Lung (tissue), 12 donors: Measurements from ENCODE around the gene ANKRD42. TPM values are rescaled to one million over a fixed set of nuclear protein-coding genes. Genes with fewer than 3 reads are reported as not detected.
A peak's percentile ranks its signal among the peaks of the same experiment; 100 is the strongest.

ENCODE experiments used
- ATAC-seq: fragments of 200-7000 bp; cut with Tn5 transposase; one replicate; pipeline ENCODE4 v1.9.1; 2020; ENCODE audit warnings: moderate number of reproducible peaks; ENCODE audit not compliant: insufficient read depth, low FRiP score
- DNase-seq, 3 donors: peaks; one replicate each; pipeline ENCODE4 v3.0.0-alpha.2; 2013 to 2017
- H3K27ac ChIP-seq, 2 donors: one replicate each; pipeline ENCODE4 v1.5.1; 2013; ENCODE audit warnings: mild to moderate bottlenecking in 2 of 2, moderate library complexity in 2 of 2, control low read depth in 1 of 2, inconsistent platforms in 1 of 2, low read depth in 1 of 2, low read length in 1 of 2
- H3K27me3 ChIP-seq, 3 donors: one replicate each; pipeline ENCODE4 v1.5.1; 2013; ENCODE audit warnings: low read length in 2 of 3; ENCODE audit not compliant: control insufficient read depth in 3 of 3, insufficient read depth in 3 of 3
- H3K36me3 ChIP-seq, 4 donors: one replicate each; pipeline ENCODE4 v1.5.1; 2013; ENCODE audit warnings: low read length in 4 of 4, mild to moderate bottlenecking in 1 of 4, moderate library complexity in 1 of 4; ENCODE audit not compliant: control insufficient read depth in 4 of 4, insufficient read depth in 4 of 4
- H3K4me1 ChIP-seq, 5 donors: one replicate each; pipeline ENCODE4 v1.5.1; 2013; ENCODE audit warnings: low read length in 5 of 5, mild to moderate bottlenecking in 2 of 5, moderate library complexity in 1 of 5; ENCODE audit not compliant: control insufficient read depth in 5 of 5, insufficient read depth in 5 of 5
- H3K4me3 ChIP-seq: one replicate; pipeline ENCODE4 v1.5.1; 2013; ENCODE audit warnings: mild to moderate bottlenecking, control low read depth, moderate library complexity
- H3K9ac ChIP-seq, 2 donors: one replicate each; pipeline ENCODE4 v1.5.1; 2013; ENCODE audit warnings: low read length in 2 of 2, control low read depth in 1 of 2; ENCODE audit not compliant: insufficient read depth in 1 of 2
- H3K9me3 ChIP-seq, 4 donors: one replicate each; pipeline ENCODE4 v1.5.1; 2013; ENCODE audit warnings: low read length in 3 of 4, mild to moderate bottlenecking in 1 of 4, moderate library complexity in 1 of 4; ENCODE audit not compliant: control insufficient read depth in 4 of 4, insufficient read depth in 3 of 4
- WGBS, 2 donors: extraction: QIAGEN DNeasy Blood & Tissue Kit; methylation state at CpG; one replicate each; pipeline ENCODE4 v1.1.7; 2013; 5-methylcytosine and 5-hydroxymethylcytosine counted together
- polyA plus RNA-seq, 2 donors: library from polyadenylated mRNA; stranded (reverse); fragments of 200-250 nt; gene quantifications; one replicate each; pipeline ENCODE4 v1.2.1, GENCODE V29; 2013
- total RNA-seq, 2 donors: library from RNA; depleted of rRNA in 1 of 2; stranded (reverse); fragments of >200 nt in 1 of 2; gene quantifications; one replicate each; pipeline ENCODE4 v1.2.1, GENCODE V29; 2014 to 2021
- TF ChIP-seq, protein P1 (sequence below): IDR thresholded peaks from 2 replicates; pipeline ENCODE4 v1.5.1; 2012; ENCODE audit warnings: mild to moderate bottlenecking; ENCODE audit errors: control extremely low read depth, extremely low read depth
- donor health status: control.
- donor health status: control.
- donor health status: Bipolar disorder and iron deficiency.
- donor health status: healthy.
- donor health status: DM: yes; HTN: yes; CAD: no.

ANKRD42 gene
- total and polyA plus RNA-seq, 4 donors, result 7.5 to 20.3 (median 12.5) TPM

DNA sequence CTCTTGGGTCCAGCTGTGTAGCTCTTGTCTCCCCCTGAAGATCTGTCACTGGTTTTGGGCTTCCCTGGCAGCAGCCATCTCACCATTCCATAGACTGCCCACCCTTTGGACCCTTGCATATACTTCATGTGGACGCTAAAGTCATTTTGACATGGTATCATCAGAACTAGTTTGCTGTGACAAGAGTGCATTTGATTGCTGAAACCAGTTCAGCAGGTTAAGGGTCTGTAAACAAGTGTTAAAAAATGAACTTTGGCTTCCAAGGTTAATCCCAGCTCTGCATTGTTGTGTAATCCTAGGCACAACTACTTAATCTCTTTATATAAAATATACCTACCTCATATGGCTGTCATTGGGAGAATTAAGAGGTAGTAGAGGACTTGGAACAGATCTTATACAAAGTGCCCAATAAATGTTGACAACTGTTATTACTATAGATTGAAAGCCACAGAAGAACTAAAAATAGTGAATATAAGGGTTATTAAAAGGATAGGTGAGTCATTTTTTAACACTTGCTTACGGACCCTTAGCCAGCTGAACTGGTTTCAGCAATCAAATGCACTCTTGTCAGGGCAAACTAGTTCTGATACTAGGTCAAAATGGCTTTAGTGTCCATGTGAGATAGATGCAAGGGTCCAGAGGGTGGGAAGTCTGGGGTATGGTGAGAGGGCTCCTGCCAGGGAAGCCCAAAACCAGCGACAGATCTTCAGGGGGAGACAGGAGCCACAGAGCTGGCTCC is 63.3 kb downstream of the ANKRD42 start:
- TF ChIP-seq, protein P1, sequence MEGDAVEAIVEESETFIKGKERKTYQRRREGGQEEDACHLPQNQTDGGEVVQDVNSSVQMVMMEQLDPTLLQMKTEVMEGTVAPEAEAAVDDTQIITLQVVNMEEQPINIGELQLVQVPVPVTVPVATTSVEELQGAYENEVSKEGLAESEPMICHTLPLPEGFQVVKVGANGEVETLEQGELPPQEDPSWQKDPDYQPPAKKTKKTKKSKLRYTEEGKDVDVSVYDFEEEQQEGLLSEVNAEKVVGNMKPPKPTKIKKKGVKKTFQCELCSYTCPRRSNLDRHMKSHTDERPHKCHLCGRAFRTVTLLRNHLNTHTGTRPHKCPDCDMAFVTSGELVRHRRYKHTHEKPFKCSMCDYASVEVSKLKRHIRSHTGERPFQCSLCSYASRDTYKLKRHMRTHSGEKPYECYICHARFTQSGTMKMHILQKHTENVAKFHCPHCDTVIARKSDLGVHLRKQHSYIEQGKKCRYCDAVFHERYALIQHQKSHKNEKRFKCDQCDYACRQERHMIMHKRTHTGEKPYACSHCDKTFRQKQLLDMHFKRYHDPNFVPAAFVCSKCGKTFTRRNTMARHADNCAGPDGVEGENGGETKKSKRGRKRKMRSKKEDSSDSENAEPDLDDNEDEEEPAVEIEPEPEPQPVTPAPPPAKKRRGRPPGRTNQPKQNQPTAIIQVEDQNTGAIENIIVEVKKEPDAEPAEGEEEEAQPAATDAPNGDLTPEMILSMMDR, result no peak
- no peak for DNase-seq
- H3K9ac ChIP-seq, result no peak overlapping the region
- peaks cover 2 to 10% (median 7%) of the 10 kb centered on the region in 4 donors for H3K36me3 ChIP-seq
- H3K27ac ChIP-seq, result no peak overlapping the region
- no peak for ATAC-seq
- 65 to 74% methylated on average over 3 of the region's 3 CpGs for WGBS, 2 donors
- H3K9me3 ChIP-seq, result no peaks in the 10 kb centered on the region
- H3K4me3 ChIP-seq, result no peak overlapping the region
- H3K4me1 ChIP-seq, result no peaks in the 10 kb centered on the region
- no peaks in the 10 kb centered on the region for H3K27me3 ChIP-seq

- H3K27me3 ChIP-seq, result no peaks in the 10 kb centered on the region
- TF ChIP-seq, protein P1, result no peak
- H3K36me3 ChIP-seq, result peaks cover 3 to 10% (median 8%) of the 10 kb centered on the region in 4 donors
- H3K9ac ChIP-seq, result no peak overlapping the region
- DNase-seq, result no peak
- ATAC-seq, result no peak
- WGBS, 2 donors, result 95 to 97% methylated on average over 3 of the region's 3 CpGs
- no peaks in the 10 kb centered on the region for H3K9me3 ChIP-seq
- peak overlapping the region in 1 of 2 donors; percentile 4 for H3K27ac ChIP-seq
- H3K4me1 ChIP-seq, result no peaks in the 10 kb centered on the region
- H3K4me3 ChIP-seq, result no peak overlapping the region
Measured at GRCh38 chr11:83257761-83258168, 64.3 kb downstream of the ANKRD42 start.

GRCh38 chr11:83259559-83259958 is 66.0 kb downstream of the ANKRD42 start:
- 95 to 98% methylated on average over 1 of the region's 1 CpG for WGBS, 2 donors

More at GRCh38 chr11:83259559-83259958, 66.0 kb downstream of the ANKRD42 start:
- Histone ChIP-seq H3K9me3 (no peaks in the 10 kb centered on the region), H3K9ac (no peak overlapping the region), H3K4me1 (no peaks in the 10 kb centered on the region), H3K27ac (no peak overlapping the region), H3K36me3 (peaks cover 7 to 11% (median 9%) of the 10 kb centered on the region in 4 donors), H3K27me3 (no peaks in the 10 kb centered on the region), H3K4me3 (no peak overlapping the region)
- DNase-seq (no peak), ATAC-seq (no peak)
- TF ChIP-seq, protein P1, result no peak
